Measurements from ENCODE around the gene VPS72.

- TF ChIP-seq CTCF (IDR thresholded peaks at IDR 0.05) (no peak), REST (IDR thresholded peaks at IDR 0.05; ENCODE audit: insufficient read depth in 1 of 2, low read depth in 2 of 2, low read length in 1 of 2) (no peak), POLR2AphosphoS5 (IDR thresholded peaks at IDR 0.05; ENCODE audit: low read depth, low read length) (no peak)
Measured at GRCh38 chr1:151147132-151147503, 42.9 kb downstream of the VPS72 start.

Measured in Panc1 (cell line).